DMS53 treated with DMSO at 0.1 percent for 48 hours (cell line): ENCODE results near the gene LRTM2.
A peak's percentile ranks its signal among the peaks of the same experiment; 100 is the strongest.

ENCODE experiments used
- DNase-seq: peaks from one replicate; lab custom pipeline; 2025; ENCODE audit not compliant: unreplicated experiment; lab: John Stamatoyannopoulos, UW

LRTM2 gene

GRCh38 chr12:1797991-1798640 lies 22.2 kb upstream of the LRTM2 start:
- no peak for DNase-seq

GRCh38 chr12:1798641-1799020 lies 21.7 kb upstream of the LRTM2 start:
- no peak for DNase-seq

GRCh38 chr12:1799051-1799881 lies 21.1 kb upstream of the LRTM2 start:
- DNase-seq = no peak

- no peak for DNase-seq
Observed at GRCh38 chr12:1799882-1800400, 20.4 kb upstream of the LRTM2 start.

GRCh38 chr12:1800401-1801302 lies 19.7 kb upstream of the LRTM2 start:
- no peak for DNase-seq

GRCh38 chr12:1801303-1801975 lies 18.9 kb upstream of the LRTM2 start:
- no peak for DNase-seq

- no peak for DNase-seq
Observed at GRCh38 chr12:1803736-1804135, 16.6 kb upstream of the LRTM2 start.

- DNase-seq = peak; percentile 96
Observed at GRCh38 chr12:1804545-1805332, 15.6 kb upstream of the LRTM2 start.

- no peak for DNase-seq
Observed at GRCh38 chr12:1805441-1806081, 14.8 kb upstream of the LRTM2 start.

- DNase-seq = no peak
Observed at GRCh38 chr12:1806301-1807086, 13.9 kb upstream of the LRTM2 start.

- DNase-seq = no peak
Observed at GRCh38 chr12:1807087-1807860, 13.1 kb upstream of the LRTM2 start.

- no peak for DNase-seq
Observed at GRCh38 chr12:1808036-1808797, 12.1 kb upstream of the LRTM2 start.

GRCh38 chr12:1808798-1809480 lies 11.4 kb upstream of the LRTM2 start:
- DNase-seq = no peak

GRCh38 chr12:1809591-1810190 lies 10.7 kb upstream of the LRTM2 start:
- DNase-seq = no peak

- no peak for DNase-seq
Observed at GRCh38 chr12:1810201-1810930, 10.0 kb upstream of the LRTM2 start.

GRCh38 chr12:1810931-1811280 lies 9.5 kb upstream of the LRTM2 start:
- no peak for DNase-seq
